Astrocyte of the cerebellum (primary cell): Measurements from ENCODE around the gene ATXN1.
"Not testable (repeated sequence)": the region's sequence is repeated elsewhere in the genome, so short reads cannot be mapped to it uniquely, and the experiment has no call there.

Experiments used
- DNase-seq: peaks from one replicate; pipeline ENCODE4 v3.0.0-alpha.2; 2011; ENCODE audit warnings: low read depth
- H3K4me3 ChIP-seq: 2 replicates; pipeline ENCODE4 v1.5.1; 2011; ENCODE audit warnings: mild to moderate bottlenecking, low read depth, low read length, moderate library complexity
- in situ Hi-C: cut with HindIII; loops from 2 replicates; pipeline ENCODE4 v1.10.0; 2017; ENCODE audit warnings: low sequenced_read_pairs
- TF ChIP-seq, protein P1 (sequence below): IDR thresholded peaks from 2 replicates; pipeline ENCODE4 v1.5.1; 2012; ENCODE audit warnings: low read length, low read depth, moderate library complexity, mild to moderate bottlenecking; ENCODE audit errors: missing control alignments

The ATXN1 gene

GRCh38 chr6:16618962-16619361 lies 142.3 kb downstream of the ATXN1 start:
- no peak for DNase-seq
- in situ Hi-C loops, result no loop called here
- H3K4me3 ChIP-seq, result no peak overlapping the region
- TF ChIP-seq, protein P1, sequence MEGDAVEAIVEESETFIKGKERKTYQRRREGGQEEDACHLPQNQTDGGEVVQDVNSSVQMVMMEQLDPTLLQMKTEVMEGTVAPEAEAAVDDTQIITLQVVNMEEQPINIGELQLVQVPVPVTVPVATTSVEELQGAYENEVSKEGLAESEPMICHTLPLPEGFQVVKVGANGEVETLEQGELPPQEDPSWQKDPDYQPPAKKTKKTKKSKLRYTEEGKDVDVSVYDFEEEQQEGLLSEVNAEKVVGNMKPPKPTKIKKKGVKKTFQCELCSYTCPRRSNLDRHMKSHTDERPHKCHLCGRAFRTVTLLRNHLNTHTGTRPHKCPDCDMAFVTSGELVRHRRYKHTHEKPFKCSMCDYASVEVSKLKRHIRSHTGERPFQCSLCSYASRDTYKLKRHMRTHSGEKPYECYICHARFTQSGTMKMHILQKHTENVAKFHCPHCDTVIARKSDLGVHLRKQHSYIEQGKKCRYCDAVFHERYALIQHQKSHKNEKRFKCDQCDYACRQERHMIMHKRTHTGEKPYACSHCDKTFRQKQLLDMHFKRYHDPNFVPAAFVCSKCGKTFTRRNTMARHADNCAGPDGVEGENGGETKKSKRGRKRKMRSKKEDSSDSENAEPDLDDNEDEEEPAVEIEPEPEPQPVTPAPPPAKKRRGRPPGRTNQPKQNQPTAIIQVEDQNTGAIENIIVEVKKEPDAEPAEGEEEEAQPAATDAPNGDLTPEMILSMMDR, result no peak

GRCh38 chr6:16615215-16615614 lies 146.0 kb downstream of the ATXN1 start:
- in situ Hi-C loops, DNase-seq, H3K4me3 ChIP-seq: not testable (repeated sequence)

- H3K4me3 ChIP-seq, DNase-seq, in situ Hi-C loops: not testable (repeated sequence)
These were observed 147.1 kb downstream of the ATXN1 start for GRCh38 chr6:16614143-16614542.

DNA sequence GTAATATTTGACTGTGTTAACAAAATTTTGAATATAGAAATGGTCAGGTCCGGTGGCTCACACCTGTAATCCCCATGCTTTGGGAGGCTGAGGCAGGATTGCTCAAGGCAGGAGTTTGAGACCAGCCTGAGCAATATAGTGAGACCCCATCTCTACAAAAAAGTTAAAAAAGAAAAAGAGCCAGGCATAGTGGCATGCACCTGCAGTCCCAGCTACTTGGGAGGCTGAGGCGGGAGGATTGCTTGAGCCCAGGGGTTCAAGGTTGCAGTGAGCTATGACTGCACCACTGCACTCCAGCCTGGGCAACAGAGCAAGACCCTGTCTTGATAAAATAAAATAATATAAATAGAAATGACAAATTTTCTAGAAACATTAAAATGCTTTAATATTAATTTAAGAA lies 147.8 kb downstream of the ATXN1 start:
- DNase-seq, in situ Hi-C loops, H3K4me3 ChIP-seq: not testable (repeated sequence)

- TF ChIP-seq, protein P1, result no peak
- H3K4me3 ChIP-seq, result no peak overlapping the region
These were observed 152.8 kb downstream of the ATXN1 start for GRCh38 chr6:16608444-16608843.

DNA sequence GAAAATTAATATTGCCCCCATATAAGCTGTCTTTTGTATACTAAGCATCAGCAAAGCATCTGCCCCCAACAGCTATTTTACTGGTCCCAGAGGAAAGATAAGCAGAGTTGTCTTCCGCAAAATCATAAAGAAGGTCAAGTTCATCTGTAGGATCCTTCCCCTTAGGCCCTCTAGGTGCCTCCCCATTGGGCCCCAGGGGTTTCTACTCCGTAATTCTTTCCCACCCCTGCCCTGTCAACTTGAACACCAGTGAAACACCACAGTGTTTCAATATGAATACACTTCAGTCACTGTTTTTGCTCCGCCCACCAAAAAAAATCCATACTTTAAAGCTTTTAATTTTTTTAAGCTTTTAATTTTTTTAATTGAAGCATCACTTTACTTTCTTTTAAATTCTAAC lies 159.2 kb downstream of the ATXN1 start:
- in situ Hi-C loops, result no loop called here
- no peak overlapping the region for H3K4me3 ChIP-seq
- DNase-seq, result no peak
- TF ChIP-seq, protein P1, result no peak

More at GRCh38 chr6:16608444-16608843, 152.8 kb downstream of the ATXN1 start:
- DNase-seq, result no peak
- in situ Hi-C loops, result no loop called here

DNA sequence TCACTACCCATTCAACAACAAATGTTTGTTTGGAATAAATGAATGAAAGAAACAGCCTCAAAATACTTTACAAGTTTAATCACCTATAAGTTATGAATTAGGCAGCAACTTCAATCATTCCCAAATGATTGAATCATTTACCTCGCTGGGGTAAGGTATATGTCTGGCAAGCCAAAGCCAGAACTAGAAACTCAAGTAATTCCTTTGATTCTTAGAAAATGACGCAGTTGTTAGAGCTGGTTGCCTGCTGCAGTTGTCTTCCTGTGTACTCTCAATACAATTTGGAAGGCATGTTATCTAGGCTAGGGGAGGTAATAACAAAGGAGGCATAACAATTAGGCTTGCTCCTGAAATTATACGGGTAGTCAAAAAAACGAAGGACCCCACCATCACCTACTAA lies 160.6 kb downstream of the ATXN1 start:
- TF ChIP-seq, protein P1, result no peak
- DNase-seq, result no peak
- H3K4me3 ChIP-seq, result no peak overlapping the region
- in situ Hi-C loops, result no loop called here

DNA sequence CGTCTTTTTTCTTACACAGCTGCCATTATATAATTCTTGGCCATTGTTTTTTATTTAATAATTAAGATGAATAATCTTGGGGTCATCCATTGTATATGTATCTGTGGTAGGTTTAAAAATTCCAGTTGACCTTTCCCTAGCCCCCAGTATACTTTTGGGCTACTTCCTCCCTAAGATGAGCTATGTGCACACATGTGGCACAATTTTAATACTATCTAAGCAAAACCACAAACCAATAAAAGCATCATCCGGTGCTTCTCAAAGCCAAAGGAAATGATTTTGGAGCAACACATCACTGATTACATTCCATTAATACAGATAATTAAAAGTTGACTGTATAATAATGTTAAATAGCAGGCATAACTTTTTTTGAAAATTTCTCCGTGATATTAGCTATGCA lies 161.2 kb downstream of the ATXN1 start:
- H3K4me3 ChIP-seq, result no peak overlapping the region
- TF ChIP-seq, protein P1, result no peak
- DNase-seq, result no peak
- in situ Hi-C loops, result no loop called here
